ENCODE measurements around the gene WLS. TPM values are rescaled to one million over a fixed set of nuclear protein-coding genes. Genes with fewer than 3 reads are reported as not detected.

The WLS gene
- total RNA-seq (85.5 and 156 TPM in 2 replicates), polyA plus RNA-seq (269 and 290 TPM in 2 replicates), polyA minus RNA-seq (ENCODE audit: low replicate concordance) (256 and 350 TPM in 2 replicates)
- 185 and 242 TPM in 2 replicates for polyA plus RNA-seq (2012)

GRCh38 chr1:68232289-68233148 lies at the start of gene WLS:
TSS of gene WLS (minus strand) at chr1:68232523. CDS start at chr1:68232299, 224 bp downstream.
- H3K4me2 ChIP-seq (ENCODE audit: extremely low read depth, insufficient read depth, low read length), result peak within 1 kb of the TSS; percentile 90
- no peaks in the 10 kb centered on the region for H3K27me3 ChIP-seq (ENCODE audit: control insufficient read depth, insufficient read depth, low read length)
- no peaks in the 10 kb centered on the region for H3K9me3 ChIP-seq (ENCODE audit: control insufficient read depth, insufficient read depth, low read depth, low read length)
- H3K36me3 ChIP-seq (ENCODE audit: control insufficient read depth, insufficient read depth, low read length), result peaks cover 2% of the 10 kb centered on the region
- peak within 1 kb of the TSS; percentile 86 for H3K27ac ChIP-seq (ENCODE audit: insufficient read depth, low read length)
- peak within 1 kb of the TSS; percentile 69 to 100 (median 90) for H3K4me3 ChIP-seq (replicated peaks in 1 of 4; ENCODE audit: control extremely low read depth in 1 of 4, insufficient read depth in 1 of 4, low read depth in 3 of 4, low read length in 4 of 4)
- H3K4me1 ChIP-seq (ENCODE audit: control insufficient read depth, extremely low read depth, insufficient read depth, low read length), result peaks cover 6% of the 10 kb centered on the region
- peak; percentile 83 to 84 for DNase-seq (ENCODE audit: low read depth in 2 of 2)
- peaks cover 45% of the 10 kb centered on the region for H3K79me2 ChIP-seq (ENCODE audit: control insufficient read depth, insufficient read depth, low read length)
- H4K20me1 ChIP-seq (ENCODE audit: control insufficient read depth, extremely low read depth, insufficient read depth, low read length), result no peaks in the 10 kb centered on the region
- H3K9ac ChIP-seq (ENCODE audit: insufficient read depth, low read length), result peak within 1 kb of the TSS; percentile 80
- TF ChIP-seq EZH2 (IDR thresholded peaks at IDR 0.05; ENCODE audit: low read length, missing control alignments), result no peak
- peak in 1 of 2 donors; percentile 14 for TF ChIP-seq CTCF (conservative IDR thresholded peaks at IDR 0.05 in 1 of 2, IDR thresholded peaks at IDR 0.05 in 1 of 2; ENCODE audit: low read depth in 1 of 2, low read length in 2 of 2)
- peak within 1 kb of the TSS; percentile 83 for H2AFZ ChIP-seq (ENCODE audit: low read length)

- H3K4me2 ChIP-seq (ENCODE audit: extremely low read depth, insufficient read depth, low read length), result no peak overlapping the region
- no peaks in the 10 kb centered on the region for H3K36me3 ChIP-seq (ENCODE audit: control insufficient read depth, insufficient read depth, low read length)
- no peaks in the 10 kb centered on the region for H4K20me1 ChIP-seq (ENCODE audit: control insufficient read depth, extremely low read depth, insufficient read depth, low read length)
- no peaks in the 10 kb centered on the region for H3K9me3 ChIP-seq (ENCODE audit: control insufficient read depth, insufficient read depth, low read depth, low read length)
- H3K79me2 ChIP-seq (ENCODE audit: control insufficient read depth, insufficient read depth, low read length), result no peaks in the 10 kb centered on the region
- DNase-seq (ENCODE audit: low read depth in 2 of 2), result no peak
- no peaks in the 10 kb centered on the region for H3K4me1 ChIP-seq (ENCODE audit: control insufficient read depth, extremely low read depth, insufficient read depth, low read length)
- TF ChIP-seq CTCF (conservative IDR thresholded peaks at IDR 0.05 in 1 of 2, IDR thresholded peaks at IDR 0.05 in 1 of 2; ENCODE audit: low read depth in 1 of 2, low read length in 2 of 2) (no peak), EZH2 (IDR thresholded peaks at IDR 0.05; ENCODE audit: low read length, missing control alignments) (no peak)
- H2AFZ ChIP-seq (ENCODE audit: low read length), result no peak overlapping the region
- H3K4me3 ChIP-seq (replicated peaks in 1 of 4; ENCODE audit: control extremely low read depth in 1 of 4, insufficient read depth in 1 of 4, low read depth in 3 of 4, low read length in 4 of 4), result no peak overlapping the region
- H3K9ac ChIP-seq (ENCODE audit: insufficient read depth, low read length), result no peak overlapping the region
- H3K27ac ChIP-seq (ENCODE audit: insufficient read depth, low read length), result no peak overlapping the region
- H3K27me3 ChIP-seq (ENCODE audit: control insufficient read depth, insufficient read depth, low read length), result no peaks in the 10 kb centered on the region
These were observed 48.0 kb upstream of the WLS start for GRCh38 chr1:68280286-68280685.

GRCh38 chr1:68279846-68280245 lies 47.5 kb upstream of the WLS start:
- no peak overlapping the region for H3K4me3 ChIP-seq (replicated peaks in 1 of 4; ENCODE audit: control extremely low read depth in 1 of 4, insufficient read depth in 1 of 4, low read depth in 3 of 4, low read length in 4 of 4)
- no peaks in the 10 kb centered on the region for H3K36me3 ChIP-seq (ENCODE audit: control insufficient read depth, insufficient read depth, low read length)
- no peaks in the 10 kb centered on the region for H4K20me1 ChIP-seq (ENCODE audit: control insufficient read depth, extremely low read depth, insufficient read depth, low read length)
- H3K9ac ChIP-seq (ENCODE audit: insufficient read depth, low read length), result no peak overlapping the region
- no peaks in the 10 kb centered on the region for H3K79me2 ChIP-seq (ENCODE audit: control insufficient read depth, insufficient read depth, low read length)
- H2AFZ ChIP-seq (ENCODE audit: low read length), result no peak overlapping the region
- H3K9me3 ChIP-seq (ENCODE audit: control insufficient read depth, insufficient read depth, low read depth, low read length), result no peaks in the 10 kb centered on the region
- peak in 1 of 2 donors; percentile 3 for DNase-seq (ENCODE audit: low read depth in 2 of 2)
- H3K4me2 ChIP-seq (ENCODE audit: extremely low read depth, insufficient read depth, low read length), result no peak overlapping the region
- no peaks in the 10 kb centered on the region for H3K4me1 ChIP-seq (ENCODE audit: control insufficient read depth, extremely low read depth, insufficient read depth, low read length)
- no peak overlapping the region for H3K27ac ChIP-seq (ENCODE audit: insufficient read depth, low read length)
- TF ChIP-seq CTCF (conservative IDR thresholded peaks at IDR 0.05 in 1 of 2, IDR thresholded peaks at IDR 0.05 in 1 of 2; ENCODE audit: low read depth in 1 of 2, low read length in 2 of 2), result no peak
- TF ChIP-seq EZH2 (IDR thresholded peaks at IDR 0.05; ENCODE audit: low read length, missing control alignments), result no peak
- no peaks in the 10 kb centered on the region for H3K27me3 ChIP-seq (ENCODE audit: control insufficient read depth, insufficient read depth, low read length)

Data from fibroblast of lung (primary cell).